OCI-LY7 (cell line): ENCODE measurements around the gene STXBP5. TPM values are rescaled to one million over a fixed set of nuclear protein-coding genes. Genes with fewer than 3 reads are reported as not detected.

Experiments used
- BruUV-seq: library from RNA; stranded (reverse); fragments of 400-500 nt; replicated peaks from 2 replicates; lab custom pipeline; 2021; lab: Mats Ljungman, UMichigan
- CTCF ChIA-PET: fragments of 300-600 bp; sonication (Branson Sonifier 250); formaldehyde crosslinking; loops from one replicate; lab custom pipeline; 2022; ENCODE audit warnings: antibody characterized with exemption; ENCODE audit not compliant: unreplicated experiment; lab: Charles Lee
- POLR2A ChIA-PET: fragments of 300-600 bp; sonication (Branson Sonifier 250); formaldehyde crosslinking; loops from one replicate; lab custom pipeline; 2022; ENCODE audit warnings: antibody characterized with exemption; lab: Charles Lee
- DNase-seq: peaks from one replicate; pipeline ENCODE4 v3.0.0-alpha.2; 2015; ENCODE audit warnings: low spot score
- H2AFZ ChIP-seq: fragments of 200-600 bp; sonication (generic), shearing (Covaris generic); 2 replicates; pipeline ENCODE4 v1.6.1; 2014; ENCODE audit warnings: mild to moderate bottlenecking, antibody characterized with exemption, low read length, moderate library complexity
- H3K27ac ChIP-seq: fragments of 200-600 bp; sonication (generic); 2 replicates; pipeline ENCODE4 v1.5.1; 2014; ENCODE audit warnings: mixed run types, low read depth, mild to moderate bottlenecking, moderate library complexity, low read length, inconsistent platforms; ENCODE audit not compliant: poor library complexity, severe bottlenecking
- H3K36me3 ChIP-seq: fragments of 200-600 bp; sonication (generic); 2 replicates; pipeline ENCODE4 v1.6.1; 2014; ENCODE audit warnings: mild to moderate bottlenecking, antibody characterized with exemption, low read length, moderate library complexity, mixed read lengths; ENCODE audit not compliant: insufficient read depth
- H3K4me1 ChIP-seq: fragments of 200-600 bp; sonication (generic); 2 replicates; pipeline ENCODE4 v1.5.1; 2014; ENCODE audit warnings: mild to moderate bottlenecking, low read length; ENCODE audit not compliant: insufficient read depth, poor library complexity, severe bottlenecking
- H3K4me2 ChIP-seq: fragments of 200-600 bp; sonication (generic); 2 replicates; pipeline ENCODE4 v1.6.1; 2014; ENCODE audit warnings: mild to moderate bottlenecking, low read length
- H3K4me3 ChIP-seq: fragments of 200-600 bp; sonication (generic); 2 replicates; pipeline ENCODE4 v1.5.1; 2014; ENCODE audit warnings: mild to moderate bottlenecking, low read depth, low read length; ENCODE audit not compliant: poor library complexity, severe bottlenecking
- H3K79me2 ChIP-seq: fragments of 200-600 bp; sonication (generic); 2 replicates; pipeline ENCODE4 v1.6.1; 2016; ENCODE audit warnings: low read depth, mild to moderate bottlenecking, low read length, moderate library complexity, mixed read lengths; ENCODE audit not compliant: insufficient read depth
- H3K9me2 ChIP-seq: fragments of 200-600 bp; sonication (generic); 2 replicates; pipeline ENCODE4 v1.6.1; 2016; ENCODE audit warnings: mild to moderate bottlenecking, low read length, mixed read lengths; ENCODE audit not compliant: insufficient read depth
- H3K9me3 ChIP-seq: fragments of 200-600 bp; sonication (generic); 2 replicates; pipeline ENCODE4 v1.6.1; 2014; ENCODE audit warnings: mild to moderate bottlenecking, mixed run types, low read length, mixed read lengths
- H4K20me1 ChIP-seq: fragments of 200-600 bp; sonication (generic); 2 replicates; pipeline ENCODE4 v1.6.1; 2014; ENCODE audit warnings: mild to moderate bottlenecking, antibody characterized with exemption, low read length, moderate library complexity, mixed read lengths; ENCODE audit not compliant: insufficient read depth
- EZH2phosphoT487 ChIP-seq: fragments of 200-600 bp; sonication (generic); IDR thresholded peaks from 2 replicates; pipeline ENCODE4 v1.6.1; 2018; ENCODE audit warnings: low read depth, borderline replicate concordance, mild to moderate bottlenecking, mixed run types, antibody characterized with exemption, low read length, moderate library complexity, mixed read lengths
- intact Hi-C: fragments of 100-400 bp; cut with micrococcal nuclease; formaldehyde crosslinking; loops from one replicate; pipeline ENCODE4 v1.10.0; 2022; ENCODE audit not compliant: unreplicated experiment
- total RNA-seq, 2 experiments: library from RNA; depleted of rRNA in 1 of 2; stranded (reverse); fragments of >200 nt in 1 of 2; shearing (Covaris generic) in 1 of 2; gene quantifications; 2 replicates each; pipeline ENCODE4 v1.2.3, GENCODE V29; 2014 to 2022
- TF ChIP-seq, protein P1 (sequence below): fragments of 200-600 bp; sonication (generic); conservative IDR thresholded peaks from 2 replicates; pipeline ENCODE4 v1.5.1; 2014; ENCODE audit warnings: mild to moderate bottlenecking, antibody characterized with exemption, low read length, moderate library complexity, mixed read lengths

The STXBP5 gene
- total RNA-seq, 2 experiments from 2014 or later = 12.3 to 15.4 TPM

DNA sequence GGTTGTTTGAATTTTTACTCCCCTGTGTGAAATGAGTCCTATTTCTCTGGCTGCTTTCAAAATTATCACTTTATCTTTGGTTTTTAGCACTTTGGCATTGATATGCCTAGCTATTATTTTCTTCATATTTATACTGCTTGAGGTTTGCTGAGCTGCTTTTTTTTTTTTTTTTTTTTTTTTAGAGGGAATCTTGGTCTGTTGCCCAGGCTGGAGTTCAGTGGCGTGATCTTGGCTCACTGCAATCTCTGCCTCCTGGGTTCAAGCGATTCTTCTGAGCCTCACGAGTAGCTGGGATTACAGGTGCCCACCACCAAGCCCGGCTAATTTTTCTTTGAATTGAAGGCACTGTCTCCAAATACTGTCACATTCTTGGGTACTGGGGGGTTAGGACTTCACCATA lies 40.6 kb downstream of the STXBP5 start:
- DNase-seq = no peak
- Histone ChIP-seq H3K79me2 (no peaks in the 10 kb centered on the region), H3K9me3 (no peaks in the 10 kb centered on the region), H3K36me3 (peaks cover 6% of the 10 kb centered on the region; the same call in 1 of the 2 replicates), H3K4me2 (no peak overlapping the region), H4K20me1 (no peaks in the 10 kb centered on the region), H3K9me2 (no peaks in the 10 kb centered on the region), H3K4me3 (no peak overlapping the region), H3K27ac (no peak overlapping the region), H3K4me1 (no peaks in the 10 kb centered on the region), H2AFZ (no peak overlapping the region)
- BruUV-seq = no TSS peak
- ChIA-PET POLR2A (interaction anchor here (0.6 to 1.1 kb wide), 5 partner anchors 8 to 381 kb away, joined by 3 to 4 read pairs (median 3); no protein-coding TSS in a partner anchor), CTCF (no interaction called here)
- TF ChIP-seq, protein P1, sequence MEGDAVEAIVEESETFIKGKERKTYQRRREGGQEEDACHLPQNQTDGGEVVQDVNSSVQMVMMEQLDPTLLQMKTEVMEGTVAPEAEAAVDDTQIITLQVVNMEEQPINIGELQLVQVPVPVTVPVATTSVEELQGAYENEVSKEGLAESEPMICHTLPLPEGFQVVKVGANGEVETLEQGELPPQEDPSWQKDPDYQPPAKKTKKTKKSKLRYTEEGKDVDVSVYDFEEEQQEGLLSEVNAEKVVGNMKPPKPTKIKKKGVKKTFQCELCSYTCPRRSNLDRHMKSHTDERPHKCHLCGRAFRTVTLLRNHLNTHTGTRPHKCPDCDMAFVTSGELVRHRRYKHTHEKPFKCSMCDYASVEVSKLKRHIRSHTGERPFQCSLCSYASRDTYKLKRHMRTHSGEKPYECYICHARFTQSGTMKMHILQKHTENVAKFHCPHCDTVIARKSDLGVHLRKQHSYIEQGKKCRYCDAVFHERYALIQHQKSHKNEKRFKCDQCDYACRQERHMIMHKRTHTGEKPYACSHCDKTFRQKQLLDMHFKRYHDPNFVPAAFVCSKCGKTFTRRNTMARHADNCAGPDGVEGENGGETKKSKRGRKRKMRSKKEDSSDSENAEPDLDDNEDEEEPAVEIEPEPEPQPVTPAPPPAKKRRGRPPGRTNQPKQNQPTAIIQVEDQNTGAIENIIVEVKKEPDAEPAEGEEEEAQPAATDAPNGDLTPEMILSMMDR = no peak
- TF ChIP-seq EZH2phosphoT487 = no peak
- intact Hi-C loops = no loop called here

DNA sequence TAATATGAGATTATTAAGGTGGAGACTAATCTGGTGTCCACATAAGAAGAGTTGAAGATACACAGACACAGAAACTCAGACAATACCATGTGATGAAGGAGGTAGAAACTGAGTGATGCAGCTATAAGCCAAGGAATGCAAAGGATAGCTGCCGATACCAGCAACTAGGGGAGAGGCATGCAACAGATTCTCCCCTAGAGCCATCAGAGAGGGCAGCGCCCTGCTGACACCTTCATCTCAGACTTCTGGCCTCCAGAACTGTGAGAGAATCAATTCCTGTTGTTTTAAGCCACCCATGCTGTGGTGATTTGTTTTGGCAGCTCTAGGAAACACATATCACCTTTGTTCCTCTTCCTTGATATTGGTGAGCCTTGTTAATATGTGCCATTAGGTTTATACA lies 41.5 kb downstream of the STXBP5 start:
- Histone ChIP-seq H3K4me3 (no peak overlapping the region), H3K79me2 (no peaks in the 10 kb centered on the region), H2AFZ (no peak overlapping the region), H3K36me3 (peaks cover 6% of the 10 kb centered on the region; the same call in 1 of the 2 replicates), H3K9me2 (no peaks in the 10 kb centered on the region), H3K4me1 (no peaks in the 10 kb centered on the region), H3K9me3 (no peaks in the 10 kb centered on the region), H3K27ac (no peak overlapping the region), H4K20me1 (no peaks in the 10 kb centered on the region), H3K4me2 (no peak overlapping the region)
- ChIA-PET POLR2A (no interaction called here), CTCF (no interaction called here)
- no peak for DNase-seq
- BruUV-seq = no TSS peak
- no peak for TF ChIP-seq EZH2phosphoT487
- TF ChIP-seq, protein P1 = no peak
- intact Hi-C loops = no loop called here

DNA sequence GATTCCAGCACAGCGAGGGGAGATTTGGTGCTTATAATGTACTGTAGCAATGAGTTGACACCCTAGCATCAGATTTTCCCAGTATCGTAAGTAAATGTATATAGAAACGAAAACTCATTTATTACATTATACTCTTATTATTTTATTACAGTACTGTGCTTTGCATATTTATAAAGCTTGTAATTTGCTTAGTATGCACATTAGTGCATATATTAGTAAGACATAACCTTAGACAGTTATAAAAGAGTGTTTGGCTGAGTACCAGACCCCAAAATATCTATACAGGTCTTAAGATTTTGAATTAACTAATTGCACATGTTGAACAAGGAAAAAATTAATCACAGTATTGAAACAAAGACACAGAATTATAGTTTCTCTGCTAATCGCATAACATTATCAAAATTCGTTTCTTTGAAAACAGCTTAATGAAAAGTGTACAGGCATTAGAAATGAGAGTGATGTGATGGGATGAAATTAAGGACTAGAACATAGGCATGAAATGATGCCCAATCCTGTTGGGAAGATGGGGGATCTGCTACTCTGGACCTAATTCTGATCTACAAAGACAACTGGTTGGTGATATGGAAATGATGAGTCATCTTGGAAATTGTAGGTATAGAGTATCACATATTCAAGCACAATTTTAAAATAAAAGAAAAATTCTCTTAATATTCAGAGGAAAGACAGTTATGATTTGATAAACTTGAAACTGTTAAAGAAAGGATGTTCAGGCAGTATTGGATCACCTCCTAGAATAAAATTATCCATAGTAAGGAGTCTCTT lies 42.8 kb downstream of the STXBP5 start:
- no peak for DNase-seq
- H3K4me1 ChIP-seq = no peaks in the 10 kb centered on the region
- POLR2A ChIA-PET = interaction anchor here (0.5 to 0.8 kb wide), 4 partner anchors 10 to 134 kb away, joined by 3 read pairs; no protein-coding TSS in a partner anchor
- H3K27ac ChIP-seq = no peak overlapping the region
- H3K9me2 ChIP-seq = no peaks in the 10 kb centered on the region
- H3K79me2 ChIP-seq = no peaks in the 10 kb centered on the region
- H3K4me3 ChIP-seq = no peak overlapping the region
- TF ChIP-seq, protein P1 = no peak
- no peak for TF ChIP-seq EZH2phosphoT487
- no peak overlapping the region for H2AFZ ChIP-seq
- H3K4me2 ChIP-seq = no peak overlapping the region
- H3K9me3 ChIP-seq = no peaks in the 10 kb centered on the region
- intact Hi-C loops = no loop called here
- BruUV-seq = no TSS peak
- H3K36me3 ChIP-seq = no peaks in the 10 kb centered on the region; the same call in 1 of the 2 replicates
- CTCF ChIA-PET = no interaction called here
- no peaks in the 10 kb centered on the region for H4K20me1 ChIP-seq
